Body of pancreas (tissue), 4 donors: ENCODE results near the gene C16orf92. TPM values are rescaled to one million over a fixed set of nuclear protein-coding genes. Genes with fewer than 3 reads are reported as not detected.

Source experiments
- ATAC-seq: fragments of 150-250 bp; one replicate; pipeline ENCODE4 v1.9.1; 2016
- DNase-seq, 4 donors: peaks; one replicate each; pipeline ENCODE4 v3.0.0-alpha.2; 2019
- H3K27ac ChIP-seq, 4 donors: fragments of 200-600 bp; sonication (generic); 1 replicate in 3 of 4; 2 replicates in 1 of 4; pipeline versions ENCODE4 v1.5.1 to v1.6.1; 2016 to 2019; ENCODE audit warnings: mild to moderate bottlenecking in 1 of 4, mixed read lengths in 1 of 4, moderate library complexity in 1 of 4
- H3K27me3 ChIP-seq, 2 donors: fragments of 200-600 bp; sonication (generic); one replicate each; pipeline ENCODE4 v1.6.0; 2016; ENCODE audit warnings: mild to moderate bottlenecking in 1 of 2
- H3K36me3 ChIP-seq, 2 donors: fragments of 200-600 bp; sonication (generic); replicated peaks in 1 of 2; 2 replicates each; pipeline ENCODE4 v1.5.1; 2016; ENCODE audit warnings: low read depth in 2 of 2; ENCODE audit not compliant: insufficient read depth in 1 of 2
- H3K4me1 ChIP-seq: fragments of 200-600 bp; sonication (generic); one replicate; pipeline ENCODE4 v1.6.0; 2016
- H3K4me3 ChIP-seq, 2 donors: fragments of 200-600 bp; sonication (generic); 1 replicate in 1 of 2; 2 replicates in 1 of 2; pipeline ENCODE4 v1.5.1; 2016 to 2019
- H3K9me3 ChIP-seq, 3 donors: fragments of 200-600 bp; sonication (generic); 1 replicate in 2 of 3; 2 replicates in 1 of 3; pipeline ENCODE4 v1.5.1; 2016
- CTCF ChIP-seq, 7 experiments: fragments of 450-650 bp in 4 of 7; fragments of 200-600 bp in 3 of 7; sonication (generic) in 3 of 7; IDR thresholded peaks; one replicate each; pipeline ENCODE4 v1.5.1; 2016 to 2019; ENCODE audit warnings: antibody characterized with exemption in 7 of 7
- POLR2A ChIP-seq, 3 donors: fragments of 450-650 bp; IDR thresholded peaks; one replicate each; pipeline ENCODE4 v1.6.1; 2016; ENCODE audit warnings: antibody characterized with exemption in 3 of 3, mild to moderate bottlenecking in 2 of 3
- WGBS, 2 donors: methylation state at CpG; one replicate each; pipeline ENCODE4 v1.1.5; 2017; 5-methylcytosine and 5-hydroxymethylcytosine counted together
- intact Hi-C: fragments of 100-400 bp; cut with DNase I; formaldehyde crosslinking; loops from one replicate; pipeline ENCODE4 v1.15.1; 2023
- total RNA-seq, 2 donors: library from RNA; depleted of rRNA; stranded (reverse); fragments of >200 nt; gene quantifications; one replicate each; pipeline ENCODE4 v1.1.0, GENCODE V29; 2016

Gene C16orf92
- total RNA-seq, 2 donors from 2014 or later = not detected

- Histone ChIP-seq H3K9me3 (no peaks in the 10 kb centered on the region), H3K4me1 (peaks cover 35% of the 10 kb centered on the region), H3K27ac (peak overlapping the region in 3 of 4 donors; percentile 10 to 88 (median 24)), H3K36me3 (peaks cover 0 to 25% of the 10 kb centered on the region in 2 donors), H3K4me3 (no peak overlapping the region), H3K27me3 (no peaks in the 10 kb centered on the region)
- TF ChIP-seq POLR2A (IDR thresholded peaks at IDR 0.05) = no peak
- TF ChIP-seq CTCF (IDR thresholded peaks at IDR 0.05) = no peak
- DNase-seq (no peak), ATAC-seq (no peak)
- intact Hi-C loops = no loop called here
- WGBS, 2 donors = 13 to 16% methylated on average over 6 of the region's 6 CpGs
Observed at GRCh38 chr16:29975811-29976511, 47.0 kb upstream of the C16orf92 start.

- no peak for TF ChIP-seq CTCF (IDR thresholded peaks at IDR 0.05)
- no peak for TF ChIP-seq POLR2A (IDR thresholded peaks at IDR 0.05)
- Histone ChIP-seq H3K4me1 (peaks cover 35% of the 10 kb centered on the region), H3K27me3 (no peaks in the 10 kb centered on the region), H3K36me3 (peaks cover 0 to 38% of the 10 kb centered on the region in 2 donors), H3K4me3 (no peak overlapping the region), H3K9me3 (no peaks in the 10 kb centered on the region), H3K27ac (peak overlapping the region in 1 of 4 donors; percentile 88)
- WGBS, 2 donors = 87% methylated on average over 9 of the region's 9 CpGs
- DNase-seq = no peak
- ATAC-seq = no peak
- intact Hi-C loops = no loop called here
Observed at GRCh38 chr16:29977063-29977825, 45.8 kb upstream of the C16orf92 start.

- DNase-seq = no peak
- H3K36me3 ChIP-seq = peaks cover 4 to 44% of the 10 kb centered on the region in 2 donors
- TF ChIP-seq POLR2A (IDR thresholded peaks at IDR 0.05) (no peak), CTCF (IDR thresholded peaks at IDR 0.05) (no peak)
- intact Hi-C loops = no loop called here
- ATAC-seq = no peak
- H3K27ac ChIP-seq = no peak overlapping the region
- H3K4me3 ChIP-seq = no peak overlapping the region
- H3K27me3 ChIP-seq = no peaks in the 10 kb centered on the region
- H3K4me1 ChIP-seq = peaks cover 34% of the 10 kb centered on the region
- no peaks in the 10 kb centered on the region for H3K9me3 ChIP-seq
- 93 to 98% methylated on average over 6 to 9 of the region's 9 CpGs for WGBS, 2 donors
Observed at GRCh38 chr16:29978081-29978480, 44.9 kb upstream of the C16orf92 start.

- Histone ChIP-seq H3K36me3 (peaks cover 10 to 47% of the 10 kb centered on the region in 2 donors), H3K9me3 (no peaks in the 10 kb centered on the region), H3K27me3 (no peaks in the 10 kb centered on the region), H3K27ac (no peak overlapping the region), H3K4me1 (peaks cover 30% of the 10 kb centered on the region), H3K4me3 (no peak overlapping the region)
- intact Hi-C loops = no loop called here
- 89 to 90% methylated on average over 7 to 9 of the region's 9 CpGs for WGBS, 2 donors
- no peak for DNase-seq
- no peak for ATAC-seq
- TF ChIP-seq CTCF (IDR thresholded peaks at IDR 0.05) (no peak), POLR2A (IDR thresholded peaks at IDR 0.05) (no peak)
Observed at GRCh38 chr16:29978564-29979270, 44.3 kb upstream of the C16orf92 start.
